IPS-15b (cell line): Measurements from ENCODE around the gene SV2C.

Experiments
- H3K27me3 ChIP-seq: one replicate; pipeline ENCODE4 v1.6.1; 2013; ENCODE audit warnings: low read length; ENCODE audit not compliant: control insufficient read depth, insufficient read depth
- H3K36me3 ChIP-seq: one replicate; pipeline ENCODE4 v1.6.1; 2013; ENCODE audit warnings: low read length; ENCODE audit not compliant: control insufficient read depth, insufficient read depth
- H3K4me1 ChIP-seq: one replicate; pipeline ENCODE4 v1.6.1; 2013; ENCODE audit warnings: mild to moderate bottlenecking, low read length; ENCODE audit not compliant: control insufficient read depth, insufficient read depth
- H3K4me3 ChIP-seq: one replicate; pipeline ENCODE4 v1.5.1; 2013; ENCODE audit warnings: low read depth, low read length
- H3K9ac ChIP-seq: one replicate; pipeline ENCODE4 v1.6.1; 2013; ENCODE audit warnings: low read depth, mild to moderate bottlenecking, low read length
- H3K9me3 ChIP-seq: one replicate; pipeline ENCODE4 v1.6.1; 2013; ENCODE audit warnings: mild to moderate bottlenecking, low read length; ENCODE audit not compliant: control insufficient read depth, insufficient read depth

Gene SV2C

GRCh38 chr5:76339919-76340318, 256.7 kb downstream of the SV2C start:
- Histone ChIP-seq H3K9ac (no peak overlapping the region), H3K4me3 (no peak overlapping the region)

GRCh38 chr5:76341651-76342334, 258.6 kb downstream of the SV2C start:
- no peak overlapping the region for H3K4me3 ChIP-seq
- H3K9ac ChIP-seq: no peak overlapping the region
- H3K36me3 ChIP-seq: no peaks in the 10 kb centered on the region
- H3K9me3 ChIP-seq: peaks cover 3% of the 10 kb centered on the region
- H3K27me3 ChIP-seq: no peaks in the 10 kb centered on the region
- H3K4me1 ChIP-seq: peaks cover 14% of the 10 kb centered on the region

More at GRCh38 chr5:76339919-76340318, 256.7 kb downstream of the SV2C start:
- H3K36me3 ChIP-seq: peaks cover 5% of the 10 kb centered on the region
- no peaks in the 10 kb centered on the region for H3K27me3 ChIP-seq
- H3K9me3 ChIP-seq: peaks cover 5% of the 10 kb centered on the region
- H3K4me1 ChIP-seq: peaks cover 14% of the 10 kb centered on the region

GRCh38 chr5:76342474-76342873, 259.3 kb downstream of the SV2C start:
- Histone ChIP-seq H3K9me3 (no peaks in the 10 kb centered on the region), H3K4me1 (peaks cover 12% of the 10 kb centered on the region), H3K9ac (no peak overlapping the region), H3K4me3 (no peak overlapping the region), H3K36me3 (no peaks in the 10 kb centered on the region), H3K27me3 (no peaks in the 10 kb centered on the region)

GRCh38 chr5:76345582-76345981, 262.4 kb downstream of the SV2C start:
- Histone ChIP-seq H3K4me3 (no peak overlapping the region), H3K9ac (no peak overlapping the region), H3K36me3 (no peaks in the 10 kb centered on the region), H3K4me1 (peaks cover 5% of the 10 kb centered on the region), H3K9me3 (no peaks in the 10 kb centered on the region), H3K27me3 (no peaks in the 10 kb centered on the region)

- H3K27me3 ChIP-seq: no peaks in the 10 kb centered on the region
- peaks cover 3% of the 10 kb centered on the region for H3K4me1 ChIP-seq
- no peaks in the 10 kb centered on the region for H3K36me3 ChIP-seq
- H3K4me3 ChIP-seq: no peak overlapping the region
- no peak overlapping the region for H3K9ac ChIP-seq
- no peaks in the 10 kb centered on the region for H3K9me3 ChIP-seq
These were observed 268.0 kb downstream of the SV2C start for GRCh38 chr5:76351176-76351575.

GRCh38 chr5:76351577-76351976, 268.4 kb downstream of the SV2C start:
- H3K4me1 ChIP-seq: peaks cover 3% of the 10 kb centered on the region
- H3K36me3 ChIP-seq: no peaks in the 10 kb centered on the region
- no peak overlapping the region for H3K9ac ChIP-seq
- no peaks in the 10 kb centered on the region for H3K27me3 ChIP-seq
- no peak overlapping the region for H3K4me3 ChIP-seq
- H3K9me3 ChIP-seq: no peaks in the 10 kb centered on the region

GRCh38 chr5:76356887-76357286, 273.7 kb downstream of the SV2C start:
- H3K4me1 ChIP-seq: peaks cover 5% of the 10 kb centered on the region
- H3K9ac ChIP-seq: no peak overlapping the region
- H3K9me3 ChIP-seq: no peaks in the 10 kb centered on the region
- no peaks in the 10 kb centered on the region for H3K36me3 ChIP-seq
- no peaks in the 10 kb centered on the region for H3K27me3 ChIP-seq
- H3K4me3 ChIP-seq: no peak overlapping the region

GRCh38 chr5:76363352-76364225, 280.4 kb downstream of the SV2C start:
- H3K27me3 ChIP-seq: no peaks in the 10 kb centered on the region
- no peak overlapping the region for H3K9ac ChIP-seq
- no peak overlapping the region for H3K4me3 ChIP-seq
- H3K36me3 ChIP-seq: no peaks in the 10 kb centered on the region
- peaks cover 2% of the 10 kb centered on the region for H3K4me1 ChIP-seq
- no peaks in the 10 kb centered on the region for H3K9me3 ChIP-seq

- peaks cover 2% of the 10 kb centered on the region for H3K4me1 ChIP-seq
- H3K36me3 ChIP-seq: no peaks in the 10 kb centered on the region
These were observed 281.0 kb downstream of the SV2C start for GRCh38 chr5:76364226-76364589.

GRCh38 chr5:76365561-76365960, 282.4 kb downstream of the SV2C start:
- peaks cover 2% of the 10 kb centered on the region for H3K4me1 ChIP-seq
- no peaks in the 10 kb centered on the region for H3K9me3 ChIP-seq
- no peaks in the 10 kb centered on the region for H3K36me3 ChIP-seq
- H3K4me3 ChIP-seq: no peak overlapping the region
- no peaks in the 10 kb centered on the region for H3K27me3 ChIP-seq
- no peak overlapping the region for H3K9ac ChIP-seq

More at GRCh38 chr5:76364226-76364589, 281.0 kb downstream of the SV2C start:
- Histone ChIP-seq H3K9me3 (no peaks in the 10 kb centered on the region), H3K4me3 (no peak overlapping the region), H3K27me3 (no peaks in the 10 kb centered on the region), H3K9ac (no peak overlapping the region)

- Histone ChIP-seq H3K4me1 (peaks cover 2% of the 10 kb centered on the region), H3K9me3 (no peaks in the 10 kb centered on the region), H3K36me3 (no peaks in the 10 kb centered on the region), H3K4me3 (no peak overlapping the region), H3K27me3 (no peaks in the 10 kb centered on the region), H3K9ac (no peak overlapping the region)
These were observed 283.4 kb downstream of the SV2C start for GRCh38 chr5:76366596-76366995.
